ENCODE measurements around the gene SGPL1. TPM values are rescaled to one million over a fixed set of nuclear protein-coding genes. Genes with fewer than 3 reads are reported as not detected.
A peak's percentile ranks its signal among the peaks of the same experiment; 100 is the strongest.

Gene SGPL1
- total RNA-seq, 1 experiment from 2014 or later: 69.4 TPM

- DNase-seq (ENCODE audit: low read depth, low spot score): no peak
- no peak overlapping the region for H2AFZ ChIP-seq (ENCODE audit: low read depth, low read length, poor library complexity, severe bottlenecking)
- no peak for ATAC-seq
- peak overlapping the region; percentile 95 for H3K9ac ChIP-seq (ENCODE audit: low read length)
- H3K27ac ChIP-seq (ENCODE audit: low read depth, low read length): peak overlapping the region; percentile 96
- POLR2A ChIA-PET: interaction anchor here (0.9 to 1.5 kb wide), 3 partner anchors 9 to 16 kb away, joined by 3 to 4 read pairs (median 3); no protein-coding TSS in a partner anchor
- H3K4me3 ChIP-seq (replicated peaks in 1 of 2; ENCODE audit: low read depth in 1 of 2, low read length in 2 of 2): peak overlapping the region; percentile 78 to 85
- CTCF ChIA-PET: interaction anchor here (1.1 to 1.9 kb wide), 3 partner anchors 16 to 383 kb away, joined by 3 to 8 read pairs (median 4); no protein-coding TSS in a partner anchor
- BruUV-seq (replicated peaks): TSS peak; percentile 49
- H3K9me2 ChIP-seq (ENCODE audit: insufficient read depth): no peaks in the 10 kb centered on the region
- intact Hi-C loops (cut with micrococcal nuclease): no loop called here
- no peaks in the 10 kb centered on the region for H4K20me1 ChIP-seq (ENCODE audit: insufficient read depth)
- peaks cover 16 to 38% of the 10 kb centered on the region in 2 experiments for H3K4me1 ChIP-seq (ENCODE audit: control insufficient read depth in 1 of 2, insufficient read depth in 2 of 2, low read length in 2 of 2)
- TF ChIP-seq RAD21 (IDR thresholded peaks at IDR 0.05; ENCODE audit: low read depth) (no peak), ZBTB33 (IDR thresholded peaks at IDR 0.05; ENCODE audit: extremely low read depth, insufficient replicate concordance, low read length) (no peak), SRF (IDR thresholded peaks at IDR 0.05; ENCODE audit: low read depth) (no peak), REST (IDR thresholded peaks at IDR 0.05; ENCODE audit: low read depth) (no peak), JUND (IDR thresholded peaks at IDR 0.05) (no peak), TCF7L2 (IDR thresholded peaks at IDR 0.05; ENCODE audit: borderline replicate concordance, extremely low read depth, insufficient read depth, insufficient read length) (no peak), ZFX (IDR thresholded peaks at IDR 0.05) (no peak), ELF1 (IDR thresholded peaks at IDR 0.05; ENCODE audit: borderline replicate concordance, low read depth) (no peak), YY1 (IDR thresholded peaks at IDR 0.05; ENCODE audit: extremely low read depth, insufficient replicate concordance, low read depth, low read length) (no peak), EZH2phosphoT487 (IDR thresholded peaks at IDR 0.05; ENCODE audit: borderline replicate concordance) (no peak), EZH2 (IDR thresholded peaks at IDR 0.05) (no peak), MAX (IDR thresholded peaks at IDR 0.05) (no peak), POLR2AphosphoS5 (IDR thresholded peaks at IDR 0.05; ENCODE audit: low read depth, low read length) (no peak), CBX3 (IDR thresholded peaks at IDR 0.05; ENCODE audit: low read depth) (no peak), ATF3 (IDR thresholded peaks at IDR 0.05) (no peak)
- peaks cover 46% of the 10 kb centered on the region for H3K79me2 ChIP-seq (ENCODE audit: insufficient read depth, low read length)
- H3K9me3 ChIP-seq (ENCODE audit: control insufficient read depth in 1 of 2, insufficient read depth in 1 of 2, low read depth in 1 of 2, low read length in 2 of 2): no peaks in the 10 kb centered on the region
- H3K4me2 ChIP-seq (ENCODE audit: low read length): peak overlapping the region; percentile 82
- no peaks in the 10 kb centered on the region for H3K27me3 ChIP-seq (ENCODE audit: insufficient read depth, low read length)
- RAD21 ChIA-PET (ENCODE audit: low non-redundant PET in 1 of 2, low total read pairs in 2 of 2, uncharacterized antibody in 2 of 2, unreplicated experiment in 2 of 2): interaction anchor here in 1 of 2 experiments (0.7 kb wide), 1 partner anchor 16 kb away, joined by 3 read pairs; no protein-coding TSS in a partner anchor
- H3K36me3 ChIP-seq (ENCODE audit: control insufficient read depth in 1 of 2, insufficient read depth in 2 of 2, low read length in 2 of 2): peaks cover 16 to 36% of the 10 kb centered on the region in 2 experiments
Measured at GRCh38 chr10:70886921-70887665, 71.3 kb downstream of the SGPL1 start.

Measured in HCT116 (cell line).